ENCODE data around the gene RALY.

Gene RALY

DNA sequence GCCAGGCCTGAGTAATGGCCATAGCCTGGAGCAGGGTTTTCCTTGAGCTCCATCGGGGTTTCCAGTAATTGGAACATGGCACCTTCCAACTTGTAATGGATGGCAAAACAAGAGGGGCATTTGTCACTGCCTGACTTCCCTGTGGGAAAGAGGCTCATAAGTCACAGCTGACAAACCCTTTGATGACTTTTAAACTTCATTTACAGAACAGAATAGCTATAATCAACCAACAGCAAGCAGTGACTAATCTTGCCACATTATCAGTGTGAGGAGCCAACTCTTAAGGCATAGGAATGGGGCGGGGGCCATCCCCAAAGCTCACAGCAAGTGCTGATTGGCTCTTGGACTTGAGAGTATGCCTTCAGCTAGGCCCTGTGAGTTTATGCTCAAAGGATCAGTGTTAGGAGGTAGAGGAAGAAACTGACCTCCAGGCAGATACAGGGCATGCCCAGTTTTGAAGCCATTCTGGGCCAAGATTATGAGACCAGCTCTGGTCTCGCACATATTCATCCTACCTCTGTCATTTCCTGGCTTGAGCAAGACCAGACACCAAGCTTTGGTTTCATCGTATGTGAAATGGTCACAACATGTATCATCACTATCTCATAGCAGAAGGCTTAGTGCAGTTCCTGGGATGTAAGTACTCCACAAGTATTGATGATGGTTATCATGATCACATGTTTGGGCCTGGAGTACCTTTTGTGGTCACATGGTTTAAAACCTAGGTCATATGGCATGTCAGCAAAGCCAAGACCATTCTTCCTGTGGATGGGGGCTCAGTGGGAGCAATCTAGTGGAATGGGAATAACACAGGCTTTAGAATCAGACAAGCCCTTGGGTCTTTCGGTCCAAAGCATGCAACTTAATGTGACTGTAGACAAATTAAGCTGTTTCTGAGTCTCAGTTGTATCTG is 69.1 kb downstream of the RALY start:
- H3K4me1 ChIP-seq (ENCODE audit: control insufficient read depth, insufficient read depth, low read length), result no peaks in the 10 kb centered on the region
- H3K9me3 ChIP-seq (ENCODE audit: control insufficient read depth, low read length), result no peaks in the 10 kb centered on the region
- H3K27me3 ChIP-seq (ENCODE audit: control insufficient read depth, insufficient read depth, low read length), result no peaks in the 10 kb centered on the region
- no peak overlapping the region for H3K4me3 ChIP-seq (ENCODE audit: low read length)
- H3K9ac ChIP-seq (ENCODE audit: low read length), result no peak overlapping the region
- H3K36me3 ChIP-seq (ENCODE audit: control insufficient read depth, insufficient read depth, low read length), result no peaks in the 10 kb centered on the region

GRCh38 chr20:34064286-34064685 is 70.6 kb downstream of the RALY start:
- H3K27me3 ChIP-seq (ENCODE audit: control insufficient read depth, insufficient read depth, low read length), result no peaks in the 10 kb centered on the region
- peaks cover 8% of the 10 kb centered on the region for H3K4me1 ChIP-seq (ENCODE audit: control insufficient read depth, insufficient read depth, low read length)
- H3K9ac ChIP-seq (ENCODE audit: low read length), result no peak overlapping the region
- no peaks in the 10 kb centered on the region for H3K36me3 ChIP-seq (ENCODE audit: control insufficient read depth, insufficient read depth, low read length)
- no peaks in the 10 kb centered on the region for H3K9me3 ChIP-seq (ENCODE audit: control insufficient read depth, low read length)
- no peak overlapping the region for H3K4me3 ChIP-seq (ENCODE audit: low read length)

DNA sequence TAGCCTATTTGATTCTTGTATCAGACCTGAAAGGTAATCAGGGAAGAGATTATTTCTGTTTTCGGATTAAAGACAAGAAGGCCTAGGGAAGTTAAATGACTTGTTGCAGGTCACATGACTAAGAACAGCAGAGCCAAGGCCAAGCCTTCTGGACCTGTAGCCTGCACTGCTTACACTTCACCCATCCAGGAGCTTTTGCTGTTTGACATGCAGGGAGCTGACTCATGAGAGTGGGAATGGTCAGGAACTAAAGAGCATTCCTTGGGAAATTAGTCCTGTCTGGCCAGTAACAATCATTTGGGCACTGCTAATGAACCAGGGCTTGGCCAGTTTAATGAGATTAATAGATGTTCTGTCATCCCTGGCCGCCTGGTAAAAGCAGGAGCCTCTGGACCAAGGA is 71.5 kb downstream of the RALY start:
- Histone ChIP-seq H3K9me3 (ENCODE audit: control insufficient read depth, low read length) (no peaks in the 10 kb centered on the region), H3K4me3 (ENCODE audit: low read length) (no peak overlapping the region), H3K9ac (ENCODE audit: low read length) (no peak overlapping the region), H3K4me1 (ENCODE audit: control insufficient read depth, insufficient read depth, low read length) (peaks cover 17% of the 10 kb centered on the region), H3K36me3 (ENCODE audit: control insufficient read depth, insufficient read depth, low read length) (no peaks in the 10 kb centered on the region), H3K27me3 (ENCODE audit: control insufficient read depth, insufficient read depth, low read length) (no peaks in the 10 kb centered on the region)

DNA sequence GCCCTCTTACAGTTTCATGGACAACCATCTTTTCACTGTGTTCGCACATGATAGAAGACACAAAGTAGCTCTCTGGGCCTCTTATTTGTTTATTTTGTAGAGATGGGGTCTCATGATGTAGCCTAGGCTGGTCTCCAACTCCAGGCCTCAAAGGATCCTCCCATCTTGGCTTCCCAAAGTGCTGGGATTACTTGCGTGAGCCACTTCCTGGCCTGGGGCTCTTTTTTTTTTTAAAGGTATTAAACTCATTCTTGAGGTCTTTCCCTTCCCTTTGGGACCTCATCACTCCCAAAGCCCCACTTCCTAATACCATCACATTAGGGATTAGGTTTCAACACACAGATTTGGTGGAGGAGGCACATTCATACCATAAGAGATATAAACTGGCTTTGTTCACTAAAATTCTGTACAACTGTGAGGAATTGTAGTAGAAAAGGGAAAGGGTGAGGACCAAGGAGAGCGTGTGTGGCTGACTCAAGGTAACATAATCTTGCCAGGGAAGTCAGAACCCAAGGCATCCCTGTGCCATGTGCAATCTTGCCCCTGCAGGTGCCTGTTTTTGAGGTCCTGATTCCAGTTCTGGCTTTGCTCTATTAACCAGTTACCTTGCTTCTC is 72.9 kb downstream of the RALY start:
- Histone ChIP-seq H3K9me3 (ENCODE audit: control insufficient read depth, low read length) (no peaks in the 10 kb centered on the region), H3K36me3 (ENCODE audit: control insufficient read depth, insufficient read depth, low read length) (no peaks in the 10 kb centered on the region), H3K27me3 (ENCODE audit: control insufficient read depth, insufficient read depth, low read length) (no peaks in the 10 kb centered on the region), H3K4me1 (ENCODE audit: control insufficient read depth, insufficient read depth, low read length) (peaks cover 17% of the 10 kb centered on the region), H3K4me3 (ENCODE audit: low read length) (no peak overlapping the region), H3K9ac (ENCODE audit: low read length) (no peak overlapping the region)

DNA sequence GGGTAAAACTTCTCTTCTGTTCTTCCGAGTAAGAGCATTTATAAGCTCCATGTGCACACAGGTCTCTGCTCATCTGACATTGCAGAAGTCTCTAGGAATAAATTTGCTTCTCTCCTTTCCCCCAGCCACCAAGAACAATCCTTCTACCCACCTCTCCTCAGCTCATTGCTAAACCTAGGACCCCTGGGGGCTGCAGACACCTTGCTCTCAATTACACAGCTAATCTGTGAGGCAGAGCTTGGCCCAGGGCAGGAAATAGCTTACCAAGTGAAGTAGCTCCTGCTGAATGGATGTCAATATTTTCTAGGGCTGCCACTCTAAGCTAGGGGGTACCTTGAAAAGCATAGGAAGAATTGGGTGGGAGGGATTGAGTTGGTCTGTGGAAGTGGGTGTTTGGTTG is 74.3 kb downstream of the RALY start:
- Histone ChIP-seq H3K4me1 (ENCODE audit: control insufficient read depth, insufficient read depth, low read length) (peaks cover 17% of the 10 kb centered on the region), H3K36me3 (ENCODE audit: control insufficient read depth, insufficient read depth, low read length) (no peaks in the 10 kb centered on the region), H3K9ac (ENCODE audit: low read length) (no peak overlapping the region), H3K9me3 (ENCODE audit: control insufficient read depth, low read length) (no peaks in the 10 kb centered on the region), H3K27me3 (ENCODE audit: control insufficient read depth, insufficient read depth, low read length) (no peaks in the 10 kb centered on the region), H3K4me3 (ENCODE audit: low read length) (no peak overlapping the region)

DNA sequence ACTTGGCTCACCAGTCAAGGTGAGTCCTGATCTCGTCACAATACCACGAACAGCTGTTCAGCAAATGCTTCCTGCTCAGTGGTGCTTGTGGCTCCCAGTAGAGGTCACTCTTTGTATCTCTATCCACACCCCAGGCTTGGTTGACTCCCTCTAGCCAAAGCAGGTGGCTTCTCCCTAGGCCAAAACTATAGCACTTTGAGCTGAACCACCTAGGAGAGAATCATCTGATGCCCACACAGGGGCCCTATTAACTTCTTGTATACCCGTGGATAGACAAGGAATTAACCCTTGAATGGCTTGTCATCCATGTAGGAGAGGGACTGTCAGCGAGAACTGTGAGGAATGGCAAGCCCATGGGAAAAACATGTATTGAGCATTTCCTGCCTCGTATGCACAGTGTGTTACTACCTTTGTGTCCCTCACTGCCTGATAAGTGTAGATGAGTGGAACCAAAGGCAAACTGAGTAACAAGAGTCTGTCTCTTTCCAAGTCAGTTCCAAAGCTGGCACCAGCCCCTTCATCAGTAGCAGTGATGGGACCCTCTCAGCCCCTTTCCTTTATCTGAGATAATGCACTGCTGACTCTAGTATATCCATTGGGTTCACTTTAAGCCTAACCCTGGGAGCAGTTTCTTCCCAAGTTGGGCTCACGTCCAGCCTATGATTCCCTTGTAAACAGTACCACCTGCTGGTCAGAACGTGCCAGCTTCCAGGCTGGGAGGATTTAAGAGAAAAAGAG is 75.8 kb downstream of the RALY start:
- Histone ChIP-seq H3K4me1 (ENCODE audit: control insufficient read depth, insufficient read depth, low read length) (peaks cover 17% of the 10 kb centered on the region), H3K9ac (ENCODE audit: low read length) (no peak overlapping the region), H3K36me3 (ENCODE audit: control insufficient read depth, insufficient read depth, low read length) (peaks cover 7% of the 10 kb centered on the region), H3K27me3 (ENCODE audit: control insufficient read depth, insufficient read depth, low read length) (no peaks in the 10 kb centered on the region), H3K4me3 (ENCODE audit: low read length) (no peak overlapping the region), H3K9me3 (ENCODE audit: control insufficient read depth, low read length) (no peaks in the 10 kb centered on the region)

DNA sequence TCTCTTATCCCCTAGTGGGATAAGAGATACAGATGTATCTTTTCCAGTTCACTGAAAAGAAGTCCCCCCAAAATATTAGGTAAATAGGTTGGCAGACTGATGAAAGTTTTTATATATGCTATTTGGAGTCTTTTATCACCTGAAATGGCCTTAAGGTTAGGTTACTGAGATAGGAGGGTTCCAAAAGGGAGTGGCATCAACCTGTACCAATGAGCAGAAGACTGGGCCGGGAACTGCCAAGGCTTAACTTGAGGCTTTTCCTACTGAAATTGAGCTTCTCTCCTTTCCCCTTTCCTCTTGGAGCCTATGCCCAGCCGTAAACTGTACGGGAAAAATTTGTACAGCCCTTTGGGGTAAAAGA is 76.3 kb downstream of the RALY start:
- Histone ChIP-seq H3K4me1 (ENCODE audit: control insufficient read depth, insufficient read depth, low read length) (peaks cover 17% of the 10 kb centered on the region), H3K9ac (ENCODE audit: low read length) (no peak overlapping the region), H3K36me3 (ENCODE audit: control insufficient read depth, insufficient read depth, low read length) (peaks cover 7% of the 10 kb centered on the region), H3K9me3 (ENCODE audit: control insufficient read depth, low read length) (no peaks in the 10 kb centered on the region), H3K4me3 (ENCODE audit: low read length) (no peak overlapping the region), H3K27me3 (ENCODE audit: control insufficient read depth, insufficient read depth, low read length) (no peaks in the 10 kb centered on the region)

GRCh38 chr20:34070859-34071258 is 77.1 kb downstream of the RALY start:
- Histone ChIP-seq H3K36me3 (ENCODE audit: control insufficient read depth, insufficient read depth, low read length) (peaks cover 7% of the 10 kb centered on the region), H3K4me3 (ENCODE audit: low read length) (no peak overlapping the region), H3K9me3 (ENCODE audit: control insufficient read depth, low read length) (no peaks in the 10 kb centered on the region)

GRCh38 chr20:34072076-34072475 is 78.4 kb downstream of the RALY start:
- H3K36me3 ChIP-seq (ENCODE audit: control insufficient read depth, insufficient read depth, low read length), result peaks cover 11% of the 10 kb centered on the region
- H3K27me3 ChIP-seq (ENCODE audit: control insufficient read depth, insufficient read depth, low read length), result no peaks in the 10 kb centered on the region
- no peak overlapping the region for H3K9ac ChIP-seq (ENCODE audit: low read length)
- H3K4me1 ChIP-seq (ENCODE audit: control insufficient read depth, insufficient read depth, low read length), result peaks cover 17% of the 10 kb centered on the region
- H3K9me3 ChIP-seq (ENCODE audit: control insufficient read depth, low read length), result no peaks in the 10 kb centered on the region
- H3K4me3 ChIP-seq (ENCODE audit: low read length), result no peak overlapping the region

More at GRCh38 chr20:34070859-34071258, 77.1 kb downstream of the RALY start:
- no peak overlapping the region for H3K9ac ChIP-seq (ENCODE audit: low read length)
- no peaks in the 10 kb centered on the region for H3K27me3 ChIP-seq (ENCODE audit: control insufficient read depth, insufficient read depth, low read length)
- H3K4me1 ChIP-seq (ENCODE audit: control insufficient read depth, insufficient read depth, low read length), result peaks cover 17% of the 10 kb centered on the region

GRCh38 chr20:34072778-34073177 is 79.1 kb downstream of the RALY start:
- Histone ChIP-seq H3K4me3 (ENCODE audit: low read length) (no peak overlapping the region), H3K4me1 (ENCODE audit: control insufficient read depth, insufficient read depth, low read length) (peaks cover 17% of the 10 kb centered on the region), H3K9ac (ENCODE audit: low read length) (no peak overlapping the region), H3K36me3 (ENCODE audit: control insufficient read depth, insufficient read depth, low read length) (peaks cover 11% of the 10 kb centered on the region), H3K27me3 (ENCODE audit: control insufficient read depth, insufficient read depth, low read length) (no peaks in the 10 kb centered on the region), H3K9me3 (ENCODE audit: control insufficient read depth, low read length) (no peaks in the 10 kb centered on the region)

DNA sequence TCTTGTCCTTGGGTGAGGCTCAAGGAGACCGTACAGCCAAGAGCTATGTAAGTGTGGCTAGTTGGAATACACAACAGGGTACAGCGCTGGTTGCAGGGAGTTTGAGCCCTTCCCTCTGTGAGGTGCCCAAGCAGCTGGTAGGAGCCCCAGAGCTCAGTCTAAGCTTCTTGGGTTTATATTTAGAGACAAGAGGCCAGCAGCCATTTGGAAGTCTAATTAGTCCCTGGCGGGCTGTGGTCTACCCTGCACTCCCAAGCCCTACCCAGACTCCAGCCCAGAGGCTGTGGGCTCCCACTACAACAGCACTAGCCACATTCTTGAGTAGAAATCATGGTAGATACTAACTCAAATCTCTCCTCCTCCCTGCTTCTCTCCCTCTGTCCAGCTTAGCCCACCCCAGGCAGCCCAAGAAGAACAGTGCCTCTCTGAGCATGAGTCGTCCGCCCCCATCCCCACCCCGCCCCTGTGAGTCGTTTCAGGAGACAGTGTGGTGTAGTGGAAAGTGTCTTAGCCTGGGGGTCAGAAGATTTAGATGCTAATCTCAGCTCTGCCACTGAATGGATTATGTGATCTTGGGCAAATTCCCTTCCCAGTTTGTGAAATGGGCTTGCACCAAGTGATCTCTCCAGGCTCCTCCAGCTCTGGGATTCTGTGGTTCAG is 80.5 kb downstream of the RALY start:
- Histone ChIP-seq H3K27me3 (ENCODE audit: control insufficient read depth, insufficient read depth, low read length) (no peaks in the 10 kb centered on the region), H3K4me1 (ENCODE audit: control insufficient read depth, insufficient read depth, low read length) (peaks cover 9% of the 10 kb centered on the region), H3K4me3 (ENCODE audit: low read length) (no peak overlapping the region), H3K9me3 (ENCODE audit: control insufficient read depth, low read length) (no peaks in the 10 kb centered on the region), H3K9ac (ENCODE audit: low read length) (no peak overlapping the region), H3K36me3 (ENCODE audit: control insufficient read depth, insufficient read depth, low read length) (peaks cover 21% of the 10 kb centered on the region)
